Inflammatory macrophage treated with lipopolysaccharide for 1 hour (primary cell): ENCODE results near the gene SH3RF3.
A peak's percentile ranks its signal among the peaks of the same experiment; 100 is the strongest.

Experiments used
- DNase-seq, 2 donors: peaks; one replicate each; pipeline ENCODE4 v3.0.0-alpha.2; 2020 to 2022

SH3RF3 gene

GRCh38 chr2:109442715-109443319 lies 313.8 kb downstream of the SH3RF3 start:
- DNase-seq, result no peak

GRCh38 chr2:109444916-109445315 lies 315.9 kb downstream of the SH3RF3 start:
- DNase-seq, result no peak

GRCh38 chr2:109446278-109447131 lies 317.5 kb downstream of the SH3RF3 start:
- DNase-seq, result no peak

GRCh38 chr2:109447251-109447661 lies 318.3 kb downstream of the SH3RF3 start:
- no peak for DNase-seq

GRCh38 chr2:109447776-109448175 lies 318.8 kb downstream of the SH3RF3 start:
- DNase-seq, result no peak

GRCh38 chr2:109448207-109448606 lies 319.2 kb downstream of the SH3RF3 start:
- DNase-seq, result no peak

- DNase-seq, result no peak
Measured at GRCh38 chr2:109448946-109449788, 320.2 kb downstream of the SH3RF3 start.

- no peak for DNase-seq
Measured at GRCh38 chr2:109450574-109451273, 321.7 kb downstream of the SH3RF3 start.

- DNase-seq, result peak; percentile 9 to 34
Measured at GRCh38 chr2:109451671-109452070, 322.7 kb downstream of the SH3RF3 start.

GRCh38 chr2:109452318-109453305 lies 323.6 kb downstream of the SH3RF3 start:
- DNase-seq, result no peak

- DNase-seq, result no peak
Measured at GRCh38 chr2:109453371-109453995, 324.5 kb downstream of the SH3RF3 start.

- DNase-seq, result no peak
Measured at GRCh38 chr2:109454304-109454703, 325.3 kb downstream of the SH3RF3 start.

- DNase-seq, result no peak
Measured at GRCh38 chr2:109454765-109455394, 325.9 kb downstream of the SH3RF3 start.

- no peak for DNase-seq
Measured at GRCh38 chr2:109455731-109456691, 327.0 kb downstream of the SH3RF3 start.

GRCh38 chr2:109456776-109457175 lies 327.8 kb downstream of the SH3RF3 start:
- DNase-seq, result no peak

GRCh38 chr2:109457366-109457765 lies 328.4 kb downstream of the SH3RF3 start:
- no peak for DNase-seq

- DNase-seq, result no peak
Measured at GRCh38 chr2:109457794-109458193, 328.8 kb downstream of the SH3RF3 start.

GRCh38 chr2:109458512-109458911 lies 329.5 kb downstream of the SH3RF3 start:
- DNase-seq, result no peak

GRCh38 chr2:109459485-109459884 lies 330.5 kb downstream of the SH3RF3 start:
- DNase-seq, result no peak
